Thoracic aorta (tissue), 2 donors: ENCODE results near the gene ZNF750. TPM values are rescaled to one million over a fixed set of nuclear protein-coding genes. Genes with fewer than 3 reads are reported as not detected.
A peak's percentile ranks its signal among the peaks of the same experiment; 100 is the strongest.

Experiments used
- ATAC-seq: fragments of 150-250 bp; one replicate; pipeline ENCODE4 v1.8.0; 2017; ENCODE audit warnings: low read depth; ENCODE audit not compliant: insufficient number of reproducible peaks, low FRiP score
- DNase-seq: peaks from one replicate; pipeline ENCODE4 v3.0.0-alpha.2; 2020; ENCODE audit warnings: low spot score
- H3K27ac ChIP-seq, 2 donors: fragments of 200-600 bp; sonication (generic); 1 replicate in 1 of 2; 2 replicates in 1 of 2; pipeline ENCODE4 v1.5.1; 2016; ENCODE audit warnings: mild to moderate bottlenecking in 2 of 2, moderate library complexity in 2 of 2
- H3K27me3 ChIP-seq: fragments of 200-600 bp; sonication (generic); replicated peaks from 2 replicates; pipeline ENCODE4 v1.6.0; 2016; ENCODE audit warnings: mild to moderate bottlenecking; ENCODE audit not compliant: insufficient read depth
- H3K36me3 ChIP-seq: fragments of 200-600 bp; sonication (generic); one replicate; pipeline ENCODE4 v1.5.1; 2016
- H3K4me1 ChIP-seq, 2 donors: fragments of 200-600 bp; sonication (generic); 1 replicate in 1 of 2; 2 replicates in 1 of 2; pipeline versions ENCODE4 v1.5.1 to v1.6.0; 2016; ENCODE audit warnings: low read depth in 2 of 2, mild to moderate bottlenecking in 1 of 2; ENCODE audit not compliant: control insufficient read depth in 1 of 2
- H3K4me3 ChIP-seq: fragments of 200-600 bp; sonication (generic); 2 replicates; pipeline ENCODE4 v1.5.1; 2016; ENCODE audit warnings: mild to moderate bottlenecking
- H3K9me3 ChIP-seq: fragments of 200-600 bp; sonication (generic); 2 replicates; pipeline ENCODE4 v1.5.1; 2016
- CTCF ChIP-seq: fragments of 200-600 bp; sonication (generic); IDR thresholded peaks from one replicate; pipeline ENCODE4 v1.5.1; 2019; ENCODE audit warnings: antibody characterized with exemption
- total RNA-seq, 2 donors: library from RNA; depleted of rRNA; stranded (reverse); fragments of >200 nt; gene quantifications; one replicate each; pipeline versions ENCODE4 v1.1.0 to v1.2.3, GENCODE V29; 2016

ZNF750 gene
- total RNA-seq, 2 donors from 2014 or later = not detected

- DNase-seq (no peak), ATAC-seq (no peak)
- Histone ChIP-seq H3K36me3 (no peaks in the 10 kb centered on the region), H3K27me3 (no peaks in the 10 kb centered on the region), H3K9me3 (no peaks in the 10 kb centered on the region), H3K4me3 (no peak overlapping the region), H3K27ac (no peak overlapping the region), H3K4me1 (peaks cover 3 to 4% of the 10 kb centered on the region in 2 donors)
- TF ChIP-seq CTCF = no peak
Measured at GRCh38 chr17:82861393-82861775, 21.6 kb upstream of the ZNF750 start.

- no peak for ATAC-seq
Measured at GRCh38 chr17:82860606-82861392, 21.0 kb upstream of the ZNF750 start.

GRCh38 chr17:82859431-82860403, 19.9 kb upstream of the ZNF750 start:
- peaks cover 3 to 4% of the 10 kb centered on the region in 2 donors for H3K4me1 ChIP-seq
- H3K27me3 ChIP-seq = no peaks in the 10 kb centered on the region
- no peak for TF ChIP-seq CTCF
- no peaks in the 10 kb centered on the region for H3K9me3 ChIP-seq
- DNase-seq = no peak
- ATAC-seq = no peak
- H3K4me3 ChIP-seq = peak overlapping the region; percentile 40
- peak overlapping the region in 1 of 2 donors; percentile 39 for H3K27ac ChIP-seq
- H3K36me3 ChIP-seq = no peaks in the 10 kb centered on the region

More at GRCh38 chr17:82860606-82861392, 21.0 kb upstream of the ZNF750 start:
- Histone ChIP-seq H3K4me1 (peaks cover 3 to 4% of the 10 kb centered on the region in 2 donors), H3K9me3 (no peaks in the 10 kb centered on the region), H3K36me3 (no peaks in the 10 kb centered on the region), H3K27me3 (no peaks in the 10 kb centered on the region), H3K4me3 (peak overlapping the region; percentile 40), H3K27ac (no peak overlapping the region)
- DNase-seq = no peak
- no peak for TF ChIP-seq CTCF

GRCh38 chr17:82858376-82859126, 18.7 kb upstream of the ZNF750 start:
- Histone ChIP-seq H3K9me3 (no peaks in the 10 kb centered on the region), H3K27me3 (no peaks in the 10 kb centered on the region), H3K36me3 (peaks cover 3% of the 10 kb centered on the region), H3K27ac (no peak overlapping the region), H3K4me3 (no peak overlapping the region), H3K4me1 (peaks cover 3 to 4% of the 10 kb centered on the region in 2 donors)
- TF ChIP-seq CTCF = no peak
- DNase-seq = no peak
- no peak for ATAC-seq
